Large intestine (tissue), 3 donors: ENCODE measurements around the gene TRPV3. TPM values are rescaled to one million over a fixed set of nuclear protein-coding genes. Genes with fewer than 3 reads are reported as not detected.
"Not testable (repeated sequence)": the region's sequence is repeated elsewhere in the genome, so short reads cannot be mapped to it uniquely, and the experiment has no call there.

Experiments
- DNase-seq, 2 donors: peaks; one replicate each; pipeline versions ENCODE4 v3.0.0 to v3.0.0-alpha.2; 2013
- H3K27ac ChIP-seq: one replicate; pipeline ENCODE4 v1.5.1; 2013; ENCODE audit warnings: low read length
- H3K27me3 ChIP-seq: 2 replicates; pipeline ENCODE4 v1.6.1; 2013; ENCODE audit warnings: low read length; ENCODE audit not compliant: control insufficient read depth, insufficient read depth
- H3K36me3 ChIP-seq: 2 replicates; pipeline ENCODE4 v1.6.1; 2013; ENCODE audit warnings: low read length; ENCODE audit not compliant: control insufficient read depth, insufficient read depth
- H3K4me1 ChIP-seq: one replicate; pipeline ENCODE4 v1.6.1; 2013; ENCODE audit warnings: low read length; ENCODE audit not compliant: control insufficient read depth, insufficient read depth
- H3K4me3 ChIP-seq: one replicate; pipeline ENCODE4 v1.5.1; 2013; ENCODE audit warnings: low read length
- H3K9me3 ChIP-seq: one replicate; pipeline ENCODE4 v1.6.1; 2013; ENCODE audit warnings: mild to moderate bottlenecking, low read depth, low read length, moderate library complexity; ENCODE audit not compliant: control insufficient read depth
- WGBS: methylation state at CpG from one replicate; pipeline ENCODE4 v1.1.5; 2013; ENCODE audit warnings: low lambda C conversion rate; ENCODE audit not compliant: insufficient coverage; 5-methylcytosine and 5-hydroxymethylcytosine counted together
- polyA plus RNA-seq: library from polyadenylated mRNA; unstranded; fragments of 120-200 nt; gene quantifications from one replicate; pipeline ENCODE4 v1.2.1, GENCODE V29; 2013

The TRPV3 gene
- polyA plus RNA-seq, 1 donor = 15.0 TPM

GRCh38 chr17:3475812-3476610, 81.6 kb downstream of the TRPV3 start, which contains the start of gene ASPA:
Gene ASPA, plus strand, starts transcription at chr17:3475997. Its CDS starts 163 bp downstream, at chr17:3476160.
- H3K4me3 ChIP-seq = peak within 1 kb of the TSS; percentile 23
- no peaks in the 10 kb centered on the region for H3K27me3 ChIP-seq
- peak within 1 kb of the TSS; percentile 82 for H3K27ac ChIP-seq
- WGBS = 12% methylated on average over 3 of the region's 7 CpGs
- peaks cover 3% of the 10 kb centered on the region for H3K9me3 ChIP-seq
- H3K36me3 ChIP-seq = no peaks in the 10 kb centered on the region
- DNase-seq = peak; percentile 50 to 76
- H3K4me1 ChIP-seq = peaks cover 19% of the 10 kb centered on the region

GRCh38 chr17:3475251-3475685, 82.3 kb downstream of the TRPV3 start:
- DNase-seq = peak in 1 of 2 donors; percentile 14

GRCh38 chr17:3474212-3474611, 83.4 kb downstream of the TRPV3 start:
- Histone ChIP-seq H3K27me3 (no peaks in the 10 kb centered on the region), H3K9me3 (peaks cover 3% of the 10 kb centered on the region), H3K27ac (peak overlapping the region; percentile 82), H3K4me3 (no peak overlapping the region), H3K36me3 (no peaks in the 10 kb centered on the region), H3K4me1 (peaks cover 19% of the 10 kb centered on the region)
- WGBS = no CpG with 5 or more reads among the region's 3 CpGs
- DNase-seq = peak; percentile 79 to 89

More at GRCh38 chr17:3475251-3475685, 82.3 kb downstream of the TRPV3 start:
- Histone ChIP-seq H3K9me3 (peaks cover 3% of the 10 kb centered on the region), H3K27me3 (no peaks in the 10 kb centered on the region), H3K36me3 (no peaks in the 10 kb centered on the region), H3K4me1 (peaks cover 19% of the 10 kb centered on the region), H3K4me3 (no peak overlapping the region), H3K27ac (peak overlapping the region; percentile 50)
- WGBS = 100% methylated on average over 1 of the region's 4 CpGs

GRCh38 chr17:3472137-3472536, 85.5 kb downstream of the TRPV3 start:
- H3K27me3 ChIP-seq = no peaks in the 10 kb centered on the region
- no peaks in the 10 kb centered on the region for H3K36me3 ChIP-seq
- WGBS = no CpG with 5 or more reads among the region's 21 CpGs
- H3K9me3 ChIP-seq = peaks cover 3% of the 10 kb centered on the region
- H3K27ac ChIP-seq = no peak overlapping the region
- no peak for DNase-seq
- peaks cover 19% of the 10 kb centered on the region for H3K4me1 ChIP-seq
- no peak overlapping the region for H3K4me3 ChIP-seq

- Histone ChIP-seq H3K27me3 (no peaks in the 10 kb centered on the region), H3K4me1 (peaks cover 19% of the 10 kb centered on the region), H3K36me3 (no peaks in the 10 kb centered on the region), H3K27ac (no peak within 1 kb of the TSS), H3K9me3 (peaks cover 3% of the 10 kb centered on the region), H3K4me3 (no peak within 1 kb of the TSS)
- DNase-seq = no peak
- no CpG with 5 or more reads among the region's 38 CpGs for WGBS
Observed at GRCh38 chr17:3471599-3471998, 86.0 kb downstream of the TRPV3 start, which contains the start of gene SPATA22. Gene SPATA22, minus strand, starts transcription at chr17:3471819. Its CDS starts 2,494 bp downstream, at chr17:3469325.

GRCh38 chr17:3469529-3469928, 88.1 kb downstream of the TRPV3 start:
- no peak overlapping the region for H3K27ac ChIP-seq
- H3K9me3 ChIP-seq = peaks cover 3% of the 10 kb centered on the region
- H3K36me3 ChIP-seq = no peaks in the 10 kb centered on the region
- peaks cover 3% of the 10 kb centered on the region for H3K4me1 ChIP-seq
- no peaks in the 10 kb centered on the region for H3K27me3 ChIP-seq
- no peak overlapping the region for H3K4me3 ChIP-seq
- no CpG with 5 or more reads among the region's 5 CpGs for WGBS
- no peak for DNase-seq

GRCh38 chr17:3466355-3466754, 91.3 kb downstream of the TRPV3 start:
- not testable (repeated sequence) for H3K4me1 ChIP-seq, H3K27me3 ChIP-seq, H3K9me3 ChIP-seq, H3K36me3 ChIP-seq, H3K27ac ChIP-seq, H3K4me3 ChIP-seq, DNase-seq
- 100% methylated on average over 1 of the region's 1 CpG for WGBS

Other genes starting within 250 kb of the TRPV3 start
- 0.06 TPM for gene OR3A2, start 171.5 kb downstream of the TRPV3 start, polyA plus RNA-seq
- not detected for gene OR1E1, start 159.4 kb downstream of the TRPV3 start, polyA plus RNA-seq
- gene OR3A3, start 146.4 kb downstream of the TRPV3 start, polyA plus RNA-seq = not detected
- not detected for gene OR1E2, start 124.0 kb downstream of the TRPV3 start, polyA plus RNA-seq
- gene SPATA22, start 86.0 kb downstream of the TRPV3 start, polyA plus RNA-seq = not detected
- 0.96 TPM for gene ASPA, start 81.8 kb downstream of the TRPV3 start, polyA plus RNA-seq
- 18.4 TPM for gene TRPV1, start 51.6 kb upstream of the TRPV3 start, polyA plus RNA-seq
- gene SHPK, start 78.4 kb upstream of the TRPV3 start, polyA plus RNA-seq = 21.3 TPM
- 21.7 TPM for gene CTNS, start 78.9 kb upstream of the TRPV3 start, polyA plus RNA-seq
- 115 TPM for gene TAX1BP3, start 110.8 kb upstream of the TRPV3 start, polyA plus RNA-seq
- gene EMC6, start 111.0 kb upstream of the TRPV3 start, polyA plus RNA-seq = 39.7 TPM
- 2.2 TPM for gene P2RX5, start 138.3 kb upstream of the TRPV3 start, polyA plus RNA-seq
- 2.7 TPM for gene HASPIN, start 166.1 kb upstream of the TRPV3 start, polyA plus RNA-seq
- 45.8 TPM for gene ITGAE, start 243.4 kb upstream of the TRPV3 start, polyA plus RNA-seq